Breast epithelium (tissue), 4 donors: ENCODE results near the gene ROR2. TPM values are rescaled to one million over a fixed set of nuclear protein-coding genes. Genes with fewer than 3 reads are reported as not detected.

Experiments
- DNase-seq, 2 donors: peaks; one replicate each; pipeline ENCODE4 v3.0.0-alpha.2; 2019; ENCODE audit warnings: low spot score in 2 of 2
- H3K27ac ChIP-seq, 2 donors: fragments of 200-600 bp; sonication (generic) in 1 of 2; one replicate each; pipeline ENCODE4 v1.5.1; 2016 to 2019; ENCODE audit warnings: mild to moderate bottlenecking in 1 of 2
- H3K27me3 ChIP-seq, 2 donors: fragments of 200-600 bp; sonication (generic) in 1 of 2; one replicate each; pipeline versions ENCODE4 v1.5.1 to v1.6.0; 2017 to 2019; ENCODE audit warnings: control low read depth in 1 of 2, mild to moderate bottlenecking in 1 of 2
- H3K36me3 ChIP-seq: fragments of 200-600 bp; one replicate; pipeline ENCODE4 v1.5.1; 2019
- H3K4me1 ChIP-seq, 2 donors: fragments of 200-600 bp; sonication (generic); one replicate each; pipeline ENCODE4 v1.5.1; 2016 to 2019; ENCODE audit warnings: control low read depth in 1 of 2
- H3K4me3 ChIP-seq, 3 donors: fragments of 200-600 bp; sonication (generic); 1 replicate in 2 of 3; 2 replicates in 1 of 3; pipeline ENCODE4 v1.5.1; 2016 to 2019; ENCODE audit warnings: mild to moderate bottlenecking in 3 of 3, moderate library complexity in 2 of 3
- H3K9me3 ChIP-seq, 2 donors: fragments of 200-600 bp; sonication (generic) in 1 of 2; one replicate each; pipeline ENCODE4 v1.5.1; 2016 to 2019; ENCODE audit warnings: control low read depth in 1 of 2
- POLR2A ChIP-seq: fragments of 450-650 bp; IDR thresholded peaks from one replicate; pipeline ENCODE4 v1.6.1; 2016; ENCODE audit warnings: antibody characterized with exemption, mild to moderate bottlenecking, moderate library complexity
- POLR2AphosphoS5 ChIP-seq, 3 donors: sonication (generic); formaldehyde crosslinking; IDR thresholded peaks; one replicate each; pipeline ENCODE4 v1.6.1; 2017; ENCODE audit warnings: antibody characterized with exemption in 3 of 3
- intact Hi-C: fragments of 100-400 bp; cut with DNase I; formaldehyde crosslinking; loops from one replicate; pipeline ENCODE4 v1.15.1; 2023; ENCODE audit warnings: low total_unique reads
- total RNA-seq, 3 donors: library from RNA; depleted of rRNA; stranded (reverse); fragments of >200 nt; gene quantifications; one replicate each; pipeline ENCODE4 v1.1.0, GENCODE V29; 2016
- TF ChIP-seq, protein P1 (sequence below), 3 donors: fragments of 450-650 bp; IDR thresholded peaks; one replicate each; pipeline ENCODE4 v1.5.1; 2016 to 2017; ENCODE audit warnings: antibody characterized with exemption in 3 of 3, mild to moderate bottlenecking in 3 of 3, moderate library complexity in 3 of 3

Gene ROR2
- total RNA-seq, 3 donors from 2014 or later = 2.1 to 25.6 (median 10.2) TPM

DNA sequence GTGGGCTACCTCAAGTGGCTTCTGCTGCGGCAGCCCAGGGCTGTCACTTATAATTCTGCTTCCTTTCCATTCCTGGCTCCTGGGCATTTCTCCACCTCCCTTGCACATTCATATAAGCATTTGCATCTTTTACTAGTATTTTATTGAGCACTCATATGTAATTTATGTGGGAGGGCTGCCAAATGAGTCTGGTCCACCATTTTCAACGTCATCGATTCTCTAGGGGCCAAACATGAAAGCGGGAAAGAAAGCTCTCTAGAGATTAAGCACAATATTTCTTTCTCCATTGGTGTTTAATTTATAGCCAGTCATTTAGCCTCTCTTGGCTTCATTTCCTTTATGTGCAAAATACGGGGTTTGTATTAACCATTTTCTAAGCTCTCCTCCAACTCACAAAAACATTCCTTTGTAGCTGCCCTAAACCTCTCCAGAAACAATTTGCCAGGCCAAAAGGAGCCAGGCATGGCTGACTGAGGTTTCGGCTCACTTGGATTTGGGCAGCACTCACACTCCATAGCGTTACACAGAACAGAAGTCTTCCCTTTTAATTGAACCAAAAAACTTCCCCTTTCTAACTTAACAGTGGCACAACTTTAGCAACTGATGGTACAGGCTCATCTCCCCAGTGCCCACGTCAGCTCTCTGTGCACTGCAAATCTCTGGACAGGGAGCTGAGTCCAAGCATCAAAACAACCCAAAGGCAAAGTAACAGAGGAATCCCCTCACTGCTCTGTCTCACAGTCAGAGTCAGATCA lies 183.5 kb downstream of the ROR2 start:
- H3K36me3 ChIP-seq = no peaks in the 10 kb centered on the region
- no peaks in the 10 kb centered on the region for H3K27me3 ChIP-seq
- H3K27ac ChIP-seq = no peak overlapping the region
- no peaks in the 10 kb centered on the region for H3K4me1 ChIP-seq
- intact Hi-C loops = no loop called here
- no peak for DNase-seq
- H3K4me3 ChIP-seq = no peak overlapping the region
- TF ChIP-seq POLR2AphosphoS5 (IDR thresholded peaks at IDR 0.05) = no peak
- TF ChIP-seq POLR2A = no peak
- TF ChIP-seq, protein P1, sequence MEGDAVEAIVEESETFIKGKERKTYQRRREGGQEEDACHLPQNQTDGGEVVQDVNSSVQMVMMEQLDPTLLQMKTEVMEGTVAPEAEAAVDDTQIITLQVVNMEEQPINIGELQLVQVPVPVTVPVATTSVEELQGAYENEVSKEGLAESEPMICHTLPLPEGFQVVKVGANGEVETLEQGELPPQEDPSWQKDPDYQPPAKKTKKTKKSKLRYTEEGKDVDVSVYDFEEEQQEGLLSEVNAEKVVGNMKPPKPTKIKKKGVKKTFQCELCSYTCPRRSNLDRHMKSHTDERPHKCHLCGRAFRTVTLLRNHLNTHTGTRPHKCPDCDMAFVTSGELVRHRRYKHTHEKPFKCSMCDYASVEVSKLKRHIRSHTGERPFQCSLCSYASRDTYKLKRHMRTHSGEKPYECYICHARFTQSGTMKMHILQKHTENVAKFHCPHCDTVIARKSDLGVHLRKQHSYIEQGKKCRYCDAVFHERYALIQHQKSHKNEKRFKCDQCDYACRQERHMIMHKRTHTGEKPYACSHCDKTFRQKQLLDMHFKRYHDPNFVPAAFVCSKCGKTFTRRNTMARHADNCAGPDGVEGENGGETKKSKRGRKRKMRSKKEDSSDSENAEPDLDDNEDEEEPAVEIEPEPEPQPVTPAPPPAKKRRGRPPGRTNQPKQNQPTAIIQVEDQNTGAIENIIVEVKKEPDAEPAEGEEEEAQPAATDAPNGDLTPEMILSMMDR (IDR thresholded peaks at IDR 0.05) = no peak
- H3K9me3 ChIP-seq = peaks cover 0 to 6% of the 10 kb centered on the region in 2 donors

DNA sequence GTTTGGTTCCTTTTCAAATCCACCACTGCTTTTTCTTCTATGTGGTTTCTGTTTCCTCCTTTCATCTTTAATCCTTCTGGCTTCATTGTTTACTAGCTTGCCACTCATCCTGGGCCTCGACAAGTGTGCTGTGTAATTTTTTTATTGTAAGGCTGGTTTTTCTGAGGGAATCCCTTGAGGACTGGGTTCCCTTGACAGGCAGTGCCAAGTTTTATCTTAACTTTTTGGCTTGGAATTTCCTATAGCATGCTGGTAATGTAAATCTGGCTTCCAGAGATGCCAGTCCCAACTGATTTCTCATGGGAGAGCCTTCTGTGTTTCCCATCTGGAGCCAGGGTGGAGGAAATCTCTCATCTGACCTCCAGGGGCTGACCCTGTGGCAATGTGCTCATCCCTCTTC lies 184.7 kb downstream of the ROR2 start:
- TF ChIP-seq, protein P1 (IDR thresholded peaks at IDR 0.05) = no peak
- TF ChIP-seq POLR2A = no peak
- Histone ChIP-seq H3K4me1 (no peaks in the 10 kb centered on the region), H3K27me3 (no peaks in the 10 kb centered on the region), H3K36me3 (no peaks in the 10 kb centered on the region), H3K4me3 (no peak overlapping the region), H3K27ac (no peak overlapping the region), H3K9me3 (peaks cover 0 to 7% of the 10 kb centered on the region in 2 donors)
- DNase-seq = no peak
- intact Hi-C loops = no loop called here

DNA sequence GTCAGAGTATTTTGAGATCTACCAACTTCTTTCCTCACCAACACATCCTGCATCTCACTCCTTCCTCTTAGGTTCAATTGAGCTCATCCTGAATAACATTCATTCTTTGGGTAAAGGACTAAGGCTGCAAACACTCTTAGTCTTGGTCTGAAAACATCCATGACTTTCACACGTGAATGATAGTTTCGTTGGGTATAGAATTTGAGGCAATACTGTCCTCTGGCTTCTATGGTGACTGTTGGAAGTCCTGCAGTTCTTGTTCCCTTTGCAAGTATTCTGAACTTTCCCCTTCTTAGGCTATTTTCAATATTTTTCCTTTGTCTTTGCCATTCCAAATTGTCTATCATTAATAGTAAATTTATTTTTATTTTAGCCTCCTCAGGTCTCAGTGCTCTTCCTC lies 185.4 kb downstream of the ROR2 start:
- peaks cover 0 to 7% of the 10 kb centered on the region in 2 donors for H3K9me3 ChIP-seq
- intact Hi-C loops = no loop called here
- H3K27ac ChIP-seq = no peak overlapping the region
- no peak overlapping the region for H3K4me3 ChIP-seq
- H3K27me3 ChIP-seq = no peaks in the 10 kb centered on the region
- DNase-seq = no peak
- no peak for TF ChIP-seq POLR2AphosphoS5 (IDR thresholded peaks at IDR 0.05)
- TF ChIP-seq POLR2A = no peak
- TF ChIP-seq, protein P1 (IDR thresholded peaks at IDR 0.05) = no peak
- H3K4me1 ChIP-seq = no peaks in the 10 kb centered on the region
- no peaks in the 10 kb centered on the region for H3K36me3 ChIP-seq

DNA sequence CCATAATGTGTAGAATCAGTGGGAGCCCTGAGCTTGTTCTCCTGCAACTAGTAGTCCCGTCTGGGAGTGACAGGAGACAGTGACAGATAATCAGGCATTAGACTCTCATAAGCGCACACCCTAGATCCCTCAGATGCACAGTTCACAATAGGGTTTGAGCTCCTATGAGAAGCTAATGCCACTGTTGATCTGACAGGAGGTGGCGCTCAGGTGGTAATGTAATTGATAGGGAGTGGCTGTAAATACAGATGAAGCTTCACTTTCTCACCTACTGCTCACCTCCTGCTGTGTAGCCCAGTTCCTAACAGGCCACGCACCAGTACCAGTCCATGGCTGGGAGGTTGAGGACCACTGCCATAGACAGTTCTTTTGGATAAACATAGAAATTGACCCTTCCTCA lies 188.7 kb downstream of the ROR2 start:
- H3K27ac ChIP-seq = no peak overlapping the region
- H3K4me3 ChIP-seq = no peak overlapping the region
- DNase-seq = no peak
- no peaks in the 10 kb centered on the region for H3K36me3 ChIP-seq
- no peaks in the 10 kb centered on the region for H3K4me1 ChIP-seq
- no peaks in the 10 kb centered on the region for H3K27me3 ChIP-seq
- TF ChIP-seq, protein P1 (IDR thresholded peaks at IDR 0.05) = no peak
- TF ChIP-seq POLR2A = no peak
- no peak for TF ChIP-seq POLR2AphosphoS5 (IDR thresholded peaks at IDR 0.05)
- peaks cover 0 to 7% of the 10 kb centered on the region in 2 donors for H3K9me3 ChIP-seq
- intact Hi-C loops = no loop called here

DNA sequence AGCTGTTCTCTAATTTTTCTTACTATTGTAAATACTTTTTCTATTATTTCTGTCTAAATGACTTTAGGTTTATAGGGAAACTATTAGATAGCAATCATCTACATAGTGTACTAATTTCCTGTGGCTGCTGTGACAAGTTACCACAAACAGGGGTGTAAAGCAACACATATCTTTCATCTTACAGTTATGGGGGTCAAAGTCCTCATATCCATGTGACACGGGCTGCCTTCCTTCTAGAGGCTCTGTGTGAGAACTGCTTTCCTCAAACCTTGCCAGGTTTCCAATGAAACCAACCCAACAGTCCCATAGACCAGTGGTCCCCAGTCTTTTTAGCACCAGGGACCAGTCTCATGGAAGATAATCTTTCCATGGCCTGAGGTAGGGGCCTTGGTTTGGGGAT lies 189.1 kb downstream of the ROR2 start:
- intact Hi-C loops = no loop called here
- no peak for TF ChIP-seq POLR2AphosphoS5 (IDR thresholded peaks at IDR 0.05)
- no peak for TF ChIP-seq POLR2A
- TF ChIP-seq, protein P1 (IDR thresholded peaks at IDR 0.05) = no peak

More for the DNA sequence above, 189.1 kb downstream of the ROR2 start:
- Histone ChIP-seq H3K4me3 (no peak overlapping the region), H3K9me3 (peaks cover 0 to 7% of the 10 kb centered on the region in 2 donors), H3K36me3 (no peaks in the 10 kb centered on the region), H3K27me3 (no peaks in the 10 kb centered on the region), H3K27ac (no peak overlapping the region), H3K4me1 (no peaks in the 10 kb centered on the region)
- DNase-seq = no peak
